ENCODE measurements around the gene COL16A1. TPM values are rescaled to one million over a fixed set of nuclear protein-coding genes. Genes with fewer than 3 reads are reported as not detected.

Gene COL16A1
- total and polyA plus RNA-seq, 7 experiments from 2014 or later: 0.31 to 0.37 TPM; not detected in 5

GRCh38 chr1:31679091-31679490, 24.7 kb downstream of the COL16A1 start:
- Mint-ChIP-seq H3K4me3 (no peak overlapping the region), H3K9me3 (no peaks in the 10 kb centered on the region), H3K27me3 (peaks cover 0 to 12% (median 0%) of the 10 kb centered on the region in 5 donors), H3K27ac (no peak overlapping the region), H3K36me3 (no peaks in the 10 kb centered on the region), H3K4me1 (no peaks in the 10 kb centered on the region)
- H3K4me3 ChIP-seq (ENCODE audit: low read length): no peak overlapping the region
- CTCF ChIA-PET: no interaction called here
- H3K27ac ChIP-seq (ENCODE audit: low read depth, low read length): no peak overlapping the region
- intact Hi-C loops (cut with micrococcal nuclease): no loop called here
- POLR2A ChIA-PET: no interaction called here
- H3K27me3 ChIP-seq (ENCODE audit: control insufficient read depth in 2 of 2, insufficient read depth in 2 of 2, low read length in 2 of 2): no peaks in the 10 kb centered on the region
- no peaks in the 10 kb centered on the region for H3K4me1 ChIP-seq (ENCODE audit: control insufficient read depth in 2 of 2, insufficient read depth in 2 of 2, low read length in 2 of 2)
- no peaks in the 10 kb centered on the region for H3K36me3 ChIP-seq (ENCODE audit: control insufficient read depth in 2 of 3, insufficient read depth in 3 of 3, low read length in 3 of 3)
- no peaks in the 10 kb centered on the region for H3K9me3 ChIP-seq (ENCODE audit: control insufficient read depth in 2 of 3, low read length in 3 of 3)
- ATAC-seq (no peak), DNase-seq (no peak)

- no peaks in the 10 kb centered on the region for H3K36me3 ChIP-seq (ENCODE audit: control insufficient read depth in 2 of 3, insufficient read depth in 3 of 3, low read length in 3 of 3)
- no peaks in the 10 kb centered on the region for H3K9me3 ChIP-seq (ENCODE audit: control insufficient read depth in 2 of 3, low read length in 3 of 3)
- ChIA-PET CTCF (no interaction called here), POLR2A (no interaction called here)
- no peaks in the 10 kb centered on the region for H3K4me1 ChIP-seq (ENCODE audit: control insufficient read depth in 2 of 2, insufficient read depth in 2 of 2, low read length in 2 of 2)
- Mint-ChIP-seq H3K4me1 (no peaks in the 10 kb centered on the region), H3K4me3 (no peak overlapping the region), H3K27ac (no peak overlapping the region), H3K9me3 (no peaks in the 10 kb centered on the region), H3K27me3 (peaks cover 0 to 12% (median 0%) of the 10 kb centered on the region in 5 donors), H3K36me3 (no peaks in the 10 kb centered on the region)
- intact Hi-C loops (cut with micrococcal nuclease): no loop called here
- H3K27me3 ChIP-seq (ENCODE audit: control insufficient read depth in 2 of 2, insufficient read depth in 2 of 2, low read length in 2 of 2): no peaks in the 10 kb centered on the region
- no peak overlapping the region for H3K27ac ChIP-seq (ENCODE audit: low read depth, low read length)
- no peak for DNase-seq
- H3K4me3 ChIP-seq (ENCODE audit: low read length): no peak overlapping the region
- no peak for ATAC-seq
Measured at GRCh38 chr1:31678681-31679080, 25.1 kb downstream of the COL16A1 start.

- intact Hi-C loops (cut with micrococcal nuclease): no loop called here
- Mint-ChIP-seq H3K27me3 (peaks cover 0 to 12% (median 0%) of the 10 kb centered on the region in 5 donors), H3K36me3 (no peaks in the 10 kb centered on the region), H3K4me3 (no peak overlapping the region), H3K27ac (peak overlapping the region in 1 of 9 donors; percentile 67), H3K9me3 (no peaks in the 10 kb centered on the region), H3K4me1 (no peaks in the 10 kb centered on the region)
- POLR2A ChIA-PET: no interaction called here
- ATAC-seq: no peak
- no peaks in the 10 kb centered on the region for H3K36me3 ChIP-seq (ENCODE audit: control insufficient read depth in 2 of 3, insufficient read depth in 3 of 3, low read length in 3 of 3)
- CTCF ChIA-PET: no interaction called here
- no peaks in the 10 kb centered on the region for H3K9me3 ChIP-seq (ENCODE audit: control insufficient read depth in 2 of 3, low read length in 3 of 3)
- no peak overlapping the region for H3K27ac ChIP-seq (ENCODE audit: low read depth, low read length)
- H3K27me3 ChIP-seq (ENCODE audit: control insufficient read depth in 2 of 2, insufficient read depth in 2 of 2, low read length in 2 of 2): no peaks in the 10 kb centered on the region
- no peaks in the 10 kb centered on the region for H3K4me1 ChIP-seq (ENCODE audit: control insufficient read depth in 2 of 2, insufficient read depth in 2 of 2, low read length in 2 of 2)
- DNase-seq: no peak
- no peak overlapping the region for H3K4me3 ChIP-seq (ENCODE audit: low read length)
Measured at GRCh38 chr1:31677949-31678348, 25.9 kb downstream of the COL16A1 start.

GRCh38 chr1:31677401-31677800, 26.4 kb downstream of the COL16A1 start:
- Mint-ChIP-seq H3K27ac (no peak overlapping the region), H3K27me3 (peaks cover 0 to 10% (median 0%) of the 10 kb centered on the region in 5 donors), H3K4me3 (no peak overlapping the region), H3K9me3 (no peaks in the 10 kb centered on the region), H3K4me1 (no peaks in the 10 kb centered on the region), H3K36me3 (no peaks in the 10 kb centered on the region)
- intact Hi-C loops (cut with micrococcal nuclease): no loop called here
- ChIA-PET CTCF (no interaction called here), POLR2A (no interaction called here)
- H3K4me3 ChIP-seq (ENCODE audit: low read length): no peak overlapping the region
- H3K27me3 ChIP-seq (ENCODE audit: control insufficient read depth in 2 of 2, insufficient read depth in 2 of 2, low read length in 2 of 2): no peaks in the 10 kb centered on the region
- no peak overlapping the region for H3K27ac ChIP-seq (ENCODE audit: low read depth, low read length)
- DNase-seq (no peak), ATAC-seq (no peak)
- no peaks in the 10 kb centered on the region for H3K36me3 ChIP-seq (ENCODE audit: control insufficient read depth in 2 of 3, insufficient read depth in 3 of 3, low read length in 3 of 3)
- H3K4me1 ChIP-seq (ENCODE audit: control insufficient read depth in 2 of 2, insufficient read depth in 2 of 2, low read length in 2 of 2): no peaks in the 10 kb centered on the region
- no peaks in the 10 kb centered on the region for H3K9me3 ChIP-seq (ENCODE audit: control insufficient read depth in 2 of 3, low read length in 3 of 3)

- H3K9me3 Mint-ChIP-seq: no peaks in the 10 kb centered on the region
- Histone ChIP-seq H3K36me3 (ENCODE audit: control insufficient read depth in 2 of 3, insufficient read depth in 3 of 3, low read length in 3 of 3) (no peaks in the 10 kb centered on the region), H3K4me1 (ENCODE audit: control insufficient read depth in 2 of 2, insufficient read depth in 2 of 2, low read length in 2 of 2) (no peaks in the 10 kb centered on the region), H3K27ac (ENCODE audit: low read depth, low read length) (no peak overlapping the region), H3K9me3 (ENCODE audit: control insufficient read depth in 2 of 3, low read length in 3 of 3) (no peaks in the 10 kb centered on the region), H3K27me3 (ENCODE audit: control insufficient read depth in 2 of 2, insufficient read depth in 2 of 2, low read length in 2 of 2) (no peaks in the 10 kb centered on the region), H3K4me3 (ENCODE audit: low read length) (no peak overlapping the region)
- intact Hi-C loops (cut with micrococcal nuclease): no loop called here
- ChIA-PET POLR2A (interaction anchor here (0.6 kb wide), 1 partner anchor 28 kb away, joined by 3 read pairs; no protein-coding TSS in a partner anchor), CTCF (no interaction called here)
- H3K27me3 Mint-ChIP-seq: peaks cover 0 to 9% (median 0%) of the 10 kb centered on the region in 5 donors
- H3K4me1 Mint-ChIP-seq: peaks cover 0 to 4% (median 0%) of the 10 kb centered on the region in 7 donors
- DNase-seq: no peak
- H3K4me3 Mint-ChIP-seq: no peak overlapping the region
- ATAC-seq: no peak
- H3K36me3 Mint-ChIP-seq: no peaks in the 10 kb centered on the region
- H3K27ac Mint-ChIP-seq: peak overlapping the region in 1 of 9 donors; percentile 76
Measured at GRCh38 chr1:31675756-31676155, 28.1 kb downstream of the COL16A1 start.

- POLR2A ChIA-PET: no interaction called here
- intact Hi-C loops (cut with micrococcal nuclease): no loop called here
Measured at GRCh38 chr1:31675161-31675560, 28.7 kb downstream of the COL16A1 start.

GRCh38 chr1:31674626-31675025, 29.2 kb downstream of the COL16A1 start:
- Mint-ChIP-seq H3K27ac (no peak overlapping the region), H3K36me3 (no peaks in the 10 kb centered on the region), H3K4me3 (no peak overlapping the region), H3K4me1 (peaks cover 6 to 10% (median 8%) of the 10 kb centered on the region in 7 donors), H3K27me3 (peaks cover 5 to 19% (median 7%) of the 10 kb centered on the region in 5 donors), H3K9me3 (no peaks in the 10 kb centered on the region)
- H3K36me3 ChIP-seq (ENCODE audit: control insufficient read depth in 2 of 3, insufficient read depth in 3 of 3, low read length in 3 of 3): no peaks in the 10 kb centered on the region
- H3K4me3 ChIP-seq (ENCODE audit: low read length): no peak overlapping the region
- DNase-seq: no peak
- no peak overlapping the region for H3K27ac ChIP-seq (ENCODE audit: low read depth, low read length)
- CTCF ChIA-PET: no interaction called here
- POLR2A ChIA-PET: no interaction called here
- no peaks in the 10 kb centered on the region for H3K9me3 ChIP-seq (ENCODE audit: control insufficient read depth in 2 of 3, low read length in 3 of 3)
- H3K4me1 ChIP-seq (ENCODE audit: control insufficient read depth in 2 of 2, insufficient read depth in 2 of 2, low read length in 2 of 2): peaks cover 2 to 3% of the 10 kb centered on the region in 2 donors
- intact Hi-C loops (cut with micrococcal nuclease): no loop called here
- H3K27me3 ChIP-seq (ENCODE audit: control insufficient read depth in 2 of 2, insufficient read depth in 2 of 2, low read length in 2 of 2): peaks cover 0 to 4% of the 10 kb centered on the region in 2 donors
- ATAC-seq: no peak

More at GRCh38 chr1:31675161-31675560, 28.7 kb downstream of the COL16A1 start:
- Histone ChIP-seq H3K27ac (ENCODE audit: low read depth, low read length) (no peak overlapping the region), H3K9me3 (ENCODE audit: control insufficient read depth in 2 of 3, low read length in 3 of 3) (no peaks in the 10 kb centered on the region), H3K36me3 (ENCODE audit: control insufficient read depth in 2 of 3, insufficient read depth in 3 of 3, low read length in 3 of 3) (no peaks in the 10 kb centered on the region), H3K4me1 (ENCODE audit: control insufficient read depth in 2 of 2, insufficient read depth in 2 of 2, low read length in 2 of 2) (peaks cover 0 to 2% of the 10 kb centered on the region in 2 donors), H3K27me3 (ENCODE audit: control insufficient read depth in 2 of 2, insufficient read depth in 2 of 2, low read length in 2 of 2) (no peaks in the 10 kb centered on the region), H3K4me3 (ENCODE audit: low read length) (no peak overlapping the region)
- no peak for ATAC-seq
- DNase-seq: no peak
- Mint-ChIP-seq H3K36me3 (no peaks in the 10 kb centered on the region), H3K4me1 (peaks cover 3 to 6% (median 3%) of the 10 kb centered on the region in 7 donors), H3K27me3 (peaks cover 2 to 14% (median 3%) of the 10 kb centered on the region in 5 donors), H3K4me3 (no peak overlapping the region), H3K27ac (no peak overlapping the region), H3K9me3 (no peaks in the 10 kb centered on the region)
- CTCF ChIA-PET: no interaction called here

Data from naive thymus-derived CD4-positive, alpha-beta T cell (primary cell).